ENCODE data around the gene KLHDC4. TPM values are rescaled to one million over a fixed set of nuclear protein-coding genes. Genes with fewer than 3 reads are reported as not detected.
"Not testable (repeated sequence)": the region's sequence is repeated elsewhere in the genome, so short reads cannot be mapped to it uniquely, and the experiment has no call there.

Gene KLHDC4
- total and polyA plus RNA-seq, 7 donors: 9.2 to 19.7 (median 14.7) TPM

DNA sequence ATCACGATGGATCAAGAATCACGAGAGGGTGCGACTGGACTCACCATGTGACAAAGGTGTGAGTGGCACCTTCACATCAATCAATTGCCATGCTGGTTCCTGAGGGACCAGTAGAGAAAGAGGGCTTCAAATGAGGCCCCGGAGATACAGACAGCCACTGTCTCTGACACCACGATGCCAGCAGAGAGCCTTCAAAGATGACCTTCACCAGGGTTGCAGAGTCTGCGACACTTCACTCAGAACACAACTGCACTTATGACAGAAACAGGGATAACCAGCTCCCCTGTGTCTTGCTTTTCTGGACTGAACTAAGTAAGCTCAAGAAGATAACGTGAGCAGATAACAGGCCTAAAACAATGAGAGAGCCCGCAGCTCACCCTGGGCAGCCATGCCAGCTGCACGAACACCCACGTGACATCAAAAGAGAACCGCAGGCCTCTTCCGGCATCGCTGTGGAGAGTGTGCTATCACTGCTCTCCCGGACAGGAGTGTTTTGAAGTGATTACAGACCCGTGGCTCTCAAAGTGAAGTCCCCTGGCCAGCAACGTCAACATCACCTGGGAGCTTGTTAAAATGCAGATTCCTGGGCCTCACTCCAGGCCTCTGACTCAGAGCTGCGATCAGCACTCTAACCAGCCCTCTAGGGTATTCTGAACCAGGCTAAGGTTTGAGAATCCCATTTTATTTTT, 36.4 kb downstream of the KLHDC4 start:
- Histone ChIP-seq H3K27ac (no peak overlapping the region), H3K9me3 (no peaks in the 10 kb centered on the region), H3K27me3 (ENCODE audit: insufficient read depth in 3 of 3, low read length in 2 of 3) (no peaks in the 10 kb centered on the region), H3K36me3 (ENCODE audit: insufficient read depth in 1 of 2, low read depth in 1 of 2) (peaks cover 0 to 42% of the 10 kb centered on the region in 2 donors), H3K4me1 (no peaks in the 10 kb centered on the region), H3K4me3 (no peak overlapping the region)
- no peak for ATAC-seq
- no peak for DNase-seq
- intact Hi-C loops (cut with DNase I): no loop called here
- WGBS, 3 donors: 96 to 97% (median 97%) methylated on average over 17 of the region's 17 CpGs
- TF ChIP-seq, protein P1, sequence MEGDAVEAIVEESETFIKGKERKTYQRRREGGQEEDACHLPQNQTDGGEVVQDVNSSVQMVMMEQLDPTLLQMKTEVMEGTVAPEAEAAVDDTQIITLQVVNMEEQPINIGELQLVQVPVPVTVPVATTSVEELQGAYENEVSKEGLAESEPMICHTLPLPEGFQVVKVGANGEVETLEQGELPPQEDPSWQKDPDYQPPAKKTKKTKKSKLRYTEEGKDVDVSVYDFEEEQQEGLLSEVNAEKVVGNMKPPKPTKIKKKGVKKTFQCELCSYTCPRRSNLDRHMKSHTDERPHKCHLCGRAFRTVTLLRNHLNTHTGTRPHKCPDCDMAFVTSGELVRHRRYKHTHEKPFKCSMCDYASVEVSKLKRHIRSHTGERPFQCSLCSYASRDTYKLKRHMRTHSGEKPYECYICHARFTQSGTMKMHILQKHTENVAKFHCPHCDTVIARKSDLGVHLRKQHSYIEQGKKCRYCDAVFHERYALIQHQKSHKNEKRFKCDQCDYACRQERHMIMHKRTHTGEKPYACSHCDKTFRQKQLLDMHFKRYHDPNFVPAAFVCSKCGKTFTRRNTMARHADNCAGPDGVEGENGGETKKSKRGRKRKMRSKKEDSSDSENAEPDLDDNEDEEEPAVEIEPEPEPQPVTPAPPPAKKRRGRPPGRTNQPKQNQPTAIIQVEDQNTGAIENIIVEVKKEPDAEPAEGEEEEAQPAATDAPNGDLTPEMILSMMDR (IDR thresholded peaks at IDR 0.05): no peak

- H3K27me3 ChIP-seq (ENCODE audit: insufficient read depth in 3 of 3, low read length in 2 of 3): no peaks in the 10 kb centered on the region
- peaks cover 2% of the 10 kb centered on the region for H3K4me1 ChIP-seq
- 92 to 93% (median 93%) methylated on average over 12 of the region's 12 CpGs for WGBS, 3 donors
- no peak overlapping the region for H3K27ac ChIP-seq
- TF ChIP-seq, protein P1 (IDR thresholded peaks at IDR 0.05): no peak
- no peaks in the 10 kb centered on the region for H3K9me3 ChIP-seq
- intact Hi-C loops (cut with DNase I): no loop called here
- peaks cover 0 to 38% of the 10 kb centered on the region in 2 donors for H3K36me3 ChIP-seq (ENCODE audit: insufficient read depth in 1 of 2, low read depth in 1 of 2)
- no peak for ATAC-seq
- H3K4me3 ChIP-seq: no peak overlapping the region
- DNase-seq: no peak
These were observed 37.8 kb downstream of the KLHDC4 start for GRCh38 chr16:87728026-87728425.

DNA sequence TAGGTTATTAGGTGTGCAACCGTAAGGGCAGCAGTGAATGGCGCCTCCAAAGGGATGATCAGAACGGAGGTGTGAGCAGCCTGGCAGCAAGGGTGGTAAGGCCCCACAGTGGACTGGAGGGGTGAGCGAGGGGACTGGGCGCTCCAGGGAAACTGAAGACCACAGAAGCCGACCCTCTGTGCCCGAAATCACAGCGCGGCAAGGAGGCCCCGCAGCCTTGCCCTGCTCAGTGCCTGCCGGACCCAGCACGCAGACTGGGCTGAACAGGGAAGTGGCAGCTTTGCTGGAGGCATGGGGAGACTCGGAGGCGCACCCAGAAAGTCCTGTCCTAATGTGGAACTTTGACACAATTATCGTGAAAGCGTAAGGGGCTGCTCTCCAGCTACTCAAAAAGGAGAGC, 38.4 kb downstream of the KLHDC4 start:
- H3K4me1 ChIP-seq: peaks cover 4% of the 10 kb centered on the region
- no peaks in the 10 kb centered on the region for H3K27me3 ChIP-seq (ENCODE audit: insufficient read depth in 3 of 3, low read length in 2 of 3)
- no peak overlapping the region for H3K27ac ChIP-seq
- no peaks in the 10 kb centered on the region for H3K9me3 ChIP-seq
- intact Hi-C loops (cut with DNase I): no loop called here
- TF ChIP-seq, protein P1 (IDR thresholded peaks at IDR 0.05): no peak
- DNase-seq: no peak
- H3K36me3 ChIP-seq (ENCODE audit: insufficient read depth in 1 of 2, low read depth in 1 of 2): peaks cover 0 to 38% of the 10 kb centered on the region in 2 donors
- WGBS, 3 donors: 93 to 96% (median 96%) methylated on average over 16 of the region's 16 CpGs
- ATAC-seq: no peak
- H3K4me3 ChIP-seq: no peak overlapping the region

- H3K9me3 ChIP-seq; H3K27me3 ChIP-seq (ENCODE audit: insufficient read depth in 3 of 3, low read length in 2 of 3); H3K4me1 ChIP-seq; intact Hi-C loops (cut with DNase I); H3K4me3 ChIP-seq; H3K27ac ChIP-seq; DNase-seq; ATAC-seq: not testable (repeated sequence)
- WGBS, 3 donors: 97% methylated on average over 25 to 31 of the region's 40 CpGs
- H3K36me3 ChIP-seq (ENCODE audit: insufficient read depth in 1 of 2, low read depth in 1 of 2): peaks cover 0 to 35% of the 10 kb centered on the region in 2 donors
These were observed 39.2 kb downstream of the KLHDC4 start for GRCh38 chr16:87726577-87726976.

- TF ChIP-seq, protein P1 (IDR thresholded peaks at IDR 0.05): no peak
- intact Hi-C loops (cut with DNase I): no loop called here
- peak in 2 of 4 donors; percentile 34 to 38 for ATAC-seq
- Histone ChIP-seq H3K4me3 (no peak overlapping the region), H3K36me3 (ENCODE audit: insufficient read depth in 1 of 2, low read depth in 1 of 2) (peaks cover 0 to 32% of the 10 kb centered on the region in 2 donors), H3K9me3 (no peaks in the 10 kb centered on the region), H3K27me3 (ENCODE audit: insufficient read depth in 3 of 3, low read length in 2 of 3) (no peaks in the 10 kb centered on the region), H3K27ac (no peak overlapping the region), H3K4me1 (peaks cover 4% of the 10 kb centered on the region)
- 80 to 82% (median 80%) methylated on average over 21 to 28 of the region's 28 CpGs for WGBS, 3 donors
- DNase-seq: no peak
These were observed 40.1 kb downstream of the KLHDC4 start for GRCh38 chr16:87725596-87726235.

Measured in psoas muscle (tissue), 8 donors.